ENCODE measurements around the gene PTPRZ1.

PTPRZ1 gene

DNA sequence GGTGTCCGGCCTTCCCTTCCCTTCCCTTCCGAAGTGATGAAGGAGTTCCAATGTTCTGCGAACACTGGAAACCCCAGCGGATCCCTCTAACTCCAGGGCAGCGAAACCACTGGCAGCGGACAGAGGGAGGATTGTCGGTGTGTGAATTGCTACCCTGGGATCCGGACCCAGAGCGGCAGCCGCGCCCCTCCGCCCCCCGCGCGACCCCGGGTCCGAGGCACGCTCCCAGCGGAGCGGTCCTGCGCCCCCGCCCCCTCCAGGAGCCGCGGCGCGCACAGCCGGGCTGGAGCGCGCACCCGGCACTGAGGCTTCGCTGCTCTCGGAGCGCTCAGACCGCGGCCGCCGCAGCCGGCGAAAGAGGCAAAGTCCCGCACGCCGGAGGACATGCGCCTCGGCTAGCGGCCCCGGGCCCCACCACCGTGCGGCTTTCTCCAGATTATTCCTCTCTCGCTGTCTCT lies at the start of gene PTPRZ1:
PTPRZ1 (plus strand) TSS at position 331 of the 458 bp plus-strand sequence. CDS start 339 bp downstream, outside the sequence.
- no peak for DNase-seq (ENCODE audit: low spot score)

DNA sequence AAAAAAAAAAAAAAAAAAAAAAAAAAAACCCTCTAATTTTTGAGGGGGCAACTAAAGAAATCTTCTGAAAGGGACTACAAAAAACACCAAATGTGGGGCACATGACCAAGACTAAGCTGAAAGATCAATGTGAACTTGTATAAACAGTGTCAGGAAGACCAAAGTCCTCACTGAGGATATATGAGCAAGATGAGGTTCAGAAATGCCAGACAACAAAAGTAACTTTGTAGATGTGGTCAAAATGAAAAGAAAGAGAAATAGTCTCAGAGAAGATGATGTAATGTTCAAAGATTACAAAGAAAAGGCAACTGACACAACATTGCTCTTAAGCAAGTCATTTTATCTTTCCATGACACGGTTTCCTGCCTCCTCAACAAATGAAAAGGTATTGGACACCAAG lies 48.7 kb upstream of the PTPRZ1 start:
- DNase-seq (ENCODE audit: low spot score) = no peak

DNA sequence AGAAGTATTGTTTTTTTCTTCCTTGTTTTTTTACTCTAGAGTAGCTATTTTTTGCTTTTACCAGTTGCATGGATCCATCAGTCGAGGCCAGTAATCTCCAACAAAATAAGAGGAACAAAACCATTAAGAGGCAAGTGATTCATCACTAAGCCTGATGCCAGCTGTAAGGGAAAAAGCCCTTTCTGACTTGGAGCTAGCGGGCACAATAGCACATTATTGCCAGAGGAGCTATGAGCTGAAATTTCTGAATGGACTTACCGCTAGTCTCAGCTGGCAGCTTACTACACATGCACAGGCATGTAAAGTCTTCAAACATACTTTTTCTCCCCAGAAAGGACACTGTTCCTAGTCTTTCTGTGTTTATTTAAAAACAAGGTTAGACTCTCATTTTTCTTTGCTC lies 41.6 kb upstream of the PTPRZ1 start:
- DNase-seq (ENCODE audit: low spot score) = no peak

DNA sequence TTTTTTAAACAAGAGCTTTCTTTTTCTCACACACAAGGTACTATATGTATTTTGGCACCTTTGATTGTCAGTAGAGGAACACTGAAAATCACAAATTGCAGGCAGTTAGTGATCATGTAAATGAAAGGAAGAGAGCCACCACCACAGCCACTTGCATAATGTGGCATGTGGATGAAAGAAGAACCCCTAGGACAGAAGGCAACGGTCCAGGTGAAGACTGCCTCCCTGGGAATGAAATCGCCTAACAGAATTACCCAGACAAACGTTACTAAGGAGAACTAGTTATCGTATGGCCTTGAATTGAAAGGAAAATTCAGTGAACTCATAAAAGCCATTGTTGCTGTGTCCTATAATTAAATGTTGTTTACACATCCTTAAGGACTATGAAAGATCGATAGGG lies 41.2 kb upstream of the PTPRZ1 start:
- no peak for DNase-seq (ENCODE audit: low spot score)

DNA sequence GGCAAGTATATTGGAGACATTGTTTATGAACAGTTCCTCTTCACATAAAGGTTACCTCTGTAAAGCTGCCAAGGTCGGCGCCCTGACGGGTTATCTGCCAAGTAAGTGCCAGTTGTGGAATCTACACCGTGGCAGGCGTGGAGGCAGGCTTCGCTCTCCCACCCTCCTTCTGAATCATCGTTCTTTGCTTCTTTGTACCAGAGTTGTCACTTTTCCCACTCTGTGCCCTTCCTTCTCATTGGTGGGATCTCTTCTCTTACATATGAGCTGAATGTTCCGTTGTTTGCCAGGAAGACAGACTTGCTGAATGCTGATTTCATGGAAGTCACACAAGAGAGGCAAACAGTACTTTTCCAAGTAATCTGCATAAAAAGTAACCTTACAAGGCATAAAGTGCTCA lies 40.6 kb upstream of the PTPRZ1 start:
- DNase-seq (ENCODE audit: low spot score) = no peak

GRCh38 chr7:121833991-121834390 lies 39.0 kb upstream of the PTPRZ1 start:
- no peak for DNase-seq (ENCODE audit: low spot score)

- no peak for DNase-seq (ENCODE audit: low spot score)
Observed at GRCh38 chr7:121837462-121837861, 35.5 kb upstream of the PTPRZ1 start.

GRCh38 chr7:121847041-121847440 lies 25.9 kb upstream of the PTPRZ1 start:
- no peak for DNase-seq (ENCODE audit: low spot score)

DNA sequence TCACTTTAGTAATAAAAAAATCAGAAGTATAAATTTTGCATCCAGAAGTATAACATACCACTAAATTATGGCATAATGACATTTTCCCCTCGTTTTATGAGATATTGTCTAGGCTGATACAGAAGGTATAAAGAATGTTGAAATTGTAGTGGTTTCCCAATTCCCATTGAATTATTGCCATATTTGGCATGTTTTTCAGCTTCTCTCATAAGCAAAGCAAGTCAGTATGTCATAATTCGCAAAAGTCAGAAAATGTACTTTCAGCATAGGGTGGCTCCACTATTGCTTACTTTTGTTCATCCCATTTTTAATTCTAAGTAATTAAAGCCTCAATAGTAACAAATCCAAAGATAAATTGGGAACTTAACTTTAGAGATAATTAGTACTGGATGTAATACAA lies 19.7 kb upstream of the PTPRZ1 start:
- DNase-seq (ENCODE audit: low spot score) = no peak

GRCh38 chr7:121860953-121861352 lies 12.0 kb upstream of the PTPRZ1 start:
- no peak for DNase-seq (ENCODE audit: low spot score)

DNA sequence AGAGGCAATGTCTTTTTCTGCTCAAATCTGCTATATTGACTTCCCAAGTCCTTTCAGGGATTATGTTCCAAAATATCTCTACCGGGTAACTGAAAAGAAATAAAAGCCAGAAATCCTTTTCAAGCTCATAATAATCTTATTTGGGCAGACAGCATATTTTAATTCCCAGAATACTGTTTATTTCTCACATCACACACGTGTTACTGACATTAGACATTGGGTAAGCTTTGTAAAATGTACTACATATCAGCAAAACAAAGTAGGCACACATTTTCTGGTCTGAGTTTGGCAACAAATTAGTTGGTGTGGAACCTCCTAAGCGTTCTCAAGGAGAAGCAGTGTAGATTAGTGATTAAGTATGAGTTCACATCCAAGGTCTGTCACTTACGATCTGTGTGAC lies 10.4 kb upstream of the PTPRZ1 start:
- DNase-seq (ENCODE audit: low spot score) = no peak

GRCh38 chr7:121871188-121871587 lies 1.8 kb upstream of the PTPRZ1 start:
- DNase-seq (ENCODE audit: low spot score) = no peak

DNA sequence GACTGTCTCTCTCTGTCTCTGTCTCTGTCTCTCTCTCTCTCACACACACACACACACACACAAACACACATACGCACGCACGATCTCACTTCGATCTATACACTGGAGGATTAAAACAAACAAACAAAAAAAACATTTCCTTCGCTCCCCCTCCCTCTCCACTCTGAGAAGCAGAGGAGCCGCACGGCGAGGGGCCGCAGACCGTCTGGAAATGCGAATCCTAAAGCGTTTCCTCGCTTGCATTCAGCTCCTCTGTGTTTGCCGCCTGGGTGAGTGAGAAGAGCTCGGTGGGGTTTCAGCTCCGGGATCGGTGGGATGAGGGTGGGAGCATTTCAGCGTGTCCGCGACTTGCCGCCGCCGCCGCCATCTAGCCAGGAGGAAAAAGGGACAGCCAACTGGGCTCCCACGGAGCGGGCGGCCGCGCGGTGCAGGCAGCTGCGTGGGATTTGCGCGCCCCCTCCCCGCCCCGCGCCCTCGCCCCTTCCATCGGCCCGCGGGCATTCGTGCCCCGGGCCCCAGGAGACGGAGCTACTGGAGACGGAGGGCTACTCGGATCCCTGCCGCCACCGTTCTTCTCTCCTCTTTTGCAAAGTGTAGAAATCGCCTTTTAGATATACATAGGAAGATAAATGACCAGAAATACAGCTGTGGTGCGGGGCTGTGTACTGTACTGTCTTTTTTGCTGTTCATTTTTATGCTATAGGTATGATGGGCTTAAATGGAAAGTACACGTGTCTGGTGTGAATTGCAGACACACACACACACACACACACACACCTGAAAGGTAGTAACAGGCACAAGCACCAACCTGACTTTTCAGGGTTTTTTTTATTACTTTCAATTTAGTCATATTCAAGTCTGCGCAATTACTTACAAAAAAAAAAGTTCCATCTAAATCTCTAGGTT lies 581 bp downstream of the PTPRZ1 start:
- no peak for DNase-seq (ENCODE audit: low spot score)

- no peak for DNase-seq (ENCODE audit: low spot score)
Observed at GRCh38 chr7:121874298-121874697, 1.3 kb downstream of the PTPRZ1 start.

DNA sequence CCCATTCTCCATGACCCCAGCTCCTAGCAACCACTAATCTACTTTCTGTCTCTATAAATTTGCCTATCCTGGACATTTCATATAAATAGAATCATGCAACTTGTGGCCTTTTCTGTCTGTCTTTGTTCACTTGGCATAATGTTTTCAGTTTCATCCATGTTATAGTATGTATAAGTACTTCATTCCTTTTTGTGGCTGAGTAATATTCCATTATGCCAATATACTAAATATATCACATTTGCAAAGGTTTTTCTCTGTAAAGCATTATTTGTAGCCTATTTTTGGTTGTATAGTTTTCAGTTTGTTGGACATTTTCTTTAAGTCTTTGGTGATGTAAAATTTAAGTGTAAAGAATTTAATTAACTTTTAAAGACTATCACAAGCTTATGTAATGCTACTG lies 2.2 kb downstream of the PTPRZ1 start:
- no peak for DNase-seq (ENCODE audit: low spot score)

- no peak for DNase-seq (ENCODE audit: low spot score)
Observed at GRCh38 chr7:121876656-121877500, 3.9 kb downstream of the PTPRZ1 start.

DNA sequence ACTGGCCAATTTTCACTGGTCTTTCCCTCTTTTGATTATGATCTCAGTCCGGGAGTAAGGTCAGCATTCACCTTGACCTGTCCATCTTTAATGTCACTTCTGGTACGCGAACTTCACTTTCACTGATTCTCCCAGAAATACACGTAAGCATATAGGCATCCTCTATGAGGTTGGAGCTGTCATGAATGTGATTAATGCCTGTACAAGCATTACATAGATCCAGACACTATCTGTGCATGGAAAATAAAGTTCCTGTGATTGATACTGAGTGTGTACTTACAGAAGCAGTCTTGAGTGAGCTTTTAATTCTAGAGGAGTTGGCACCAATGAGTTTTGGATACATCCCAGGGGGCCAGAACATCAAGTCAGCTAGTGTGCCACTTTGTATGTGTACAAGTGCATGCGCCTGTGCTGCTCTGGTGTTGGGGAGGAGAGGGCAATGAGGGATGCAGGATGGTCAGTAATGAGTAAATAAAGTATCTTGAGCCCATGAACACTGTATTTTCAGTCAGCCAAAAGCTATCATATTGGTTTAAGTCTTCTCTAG lies 6.0 kb downstream of the PTPRZ1 start:
- DNase-seq (ENCODE audit: low spot score) = no peak

- no peak for DNase-seq (ENCODE audit: low spot score)
Observed at GRCh38 chr7:121879544-121879943, 6.6 kb downstream of the PTPRZ1 start.

DNA sequence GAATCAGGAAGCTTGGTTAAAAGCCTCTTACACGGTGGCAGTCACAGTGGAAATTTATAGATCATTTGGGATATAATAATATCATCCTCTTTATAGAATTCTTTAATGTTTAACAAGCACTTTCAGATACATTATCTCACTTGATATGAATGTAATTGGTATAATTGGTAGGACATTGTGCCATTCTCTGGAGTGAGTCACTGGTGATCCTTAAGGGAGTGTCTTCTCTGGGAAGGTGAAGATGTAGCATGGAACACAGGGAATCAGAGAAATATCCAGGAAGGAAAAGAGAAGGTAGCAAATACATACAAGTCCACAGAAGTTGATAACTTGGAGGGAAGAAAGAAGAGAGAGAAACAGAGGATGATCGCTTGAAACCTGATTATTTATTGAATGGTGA lies 9.8 kb downstream of the PTPRZ1 start:
- DNase-seq (ENCODE audit: low spot score) = no peak

GRCh38 chr7:121885166-121885920 lies 12.4 kb downstream of the PTPRZ1 start:
- DNase-seq (ENCODE audit: low spot score) = no peak

DNA sequence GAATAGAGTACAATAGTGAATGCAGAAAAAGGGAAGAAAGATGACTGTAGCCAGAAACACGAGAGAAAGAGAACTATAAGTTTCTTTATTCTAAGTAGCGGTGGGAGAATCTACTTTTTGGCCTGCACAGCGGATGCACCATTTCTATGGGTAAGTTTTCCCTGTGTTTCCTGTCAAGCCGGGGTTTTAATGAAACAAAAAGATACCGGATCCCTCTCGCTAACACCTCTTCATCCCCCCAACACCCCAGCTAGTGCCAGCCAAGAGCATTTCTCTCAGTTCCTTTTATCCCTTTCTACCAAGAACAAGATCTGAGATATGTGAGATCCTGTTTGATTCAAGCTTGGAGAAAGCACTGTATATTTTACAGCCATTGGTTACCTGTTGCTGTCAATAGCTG lies 14.7 kb downstream of the PTPRZ1 start:
- no peak for DNase-seq (ENCODE audit: low spot score)

- DNase-seq (ENCODE audit: low spot score) = no peak
Observed at GRCh38 chr7:121890833-121891232, 17.9 kb downstream of the PTPRZ1 start.
